GM12874 (cell line): Measurements from ENCODE around the gene CTXND2.
A peak's percentile ranks its signal among the peaks of the same experiment; 100 is the strongest.

ENCODE experiments used
- CTCF ChIP-seq: IDR thresholded peaks from 2 replicates; pipeline ENCODE4 v1.5.1; 2011; ENCODE audit warnings: low read depth, mild to moderate bottlenecking, control low read depth, low read length, moderate library complexity; ENCODE audit not compliant: insufficient read depth

Gene CTXND2

GRCh38 chr1:150906813-150907212, 19.9 kb downstream of the CTXND2 start:
- no peak for TF ChIP-seq CTCF

GRCh38 chr1:150909585-150910180, 22.7 kb downstream of the CTXND2 start:
- no peak for TF ChIP-seq CTCF

GRCh38 chr1:150912623-150913022, 25.7 kb downstream of the CTXND2 start:
- no peak for TF ChIP-seq CTCF

- TF ChIP-seq CTCF: no peak
Measured at GRCh38 chr1:150917387-150917786, 30.5 kb downstream of the CTXND2 start.

- TF ChIP-seq CTCF: peak; percentile 72
Measured at GRCh38 chr1:150922519-150922975, 35.6 kb downstream of the CTXND2 start.

GRCh38 chr1:150925080-150925479, 38.1 kb downstream of the CTXND2 start:
- TF ChIP-seq CTCF: no peak

GRCh38 chr1:150926097-150926741, 39.3 kb downstream of the CTXND2 start, which contains the start of gene SETDB1:
TSS of gene SETDB1 (plus strand) at chr1:150926363. CDS start at chr1:150927715, 1,352 bp downstream.
- TF ChIP-seq CTCF: no peak
